GM23338 (cell line): ENCODE measurements around the gene NWD2. TPM values are rescaled to one million over a fixed set of nuclear protein-coding genes. Genes with fewer than 3 reads are reported as not detected.

ENCODE experiments used
- ATAC-seq: fragments of 200-7000 bp; cut with Tn5 transposase; 3 replicates; pipeline ENCODE4 v1.9.1; 2020
- DNase-seq: peaks from one replicate; pipeline ENCODE4 v3.0.0-alpha.2; 2015; ENCODE audit warnings: low spot score
- H2AFZ ChIP-seq: fragments of 200-600 bp; sonication (generic); 2 replicates; pipeline ENCODE4 v1.8.0; 2016; ENCODE audit warnings: antibody characterized with exemption, mild to moderate bottlenecking, moderate library complexity
- H3F3A ChIP-seq: fragments of 200-600 bp; sonication (generic); replicated peaks from 2 replicates; pipeline ENCODE4 v1.8.0; 2017; ENCODE audit warnings: antibody characterized with exemption, mixed run types, low read depth
- H3K27ac ChIP-seq: fragments of 200-600 bp; sonication (generic); 2 replicates; pipeline ENCODE4 v1.6.1; 2016; ENCODE audit warnings: low read depth
- H3K27me3 ChIP-seq: fragments of 200-600 bp; sonication (generic); 2 replicates; pipeline ENCODE4 v1.8.0; 2016; ENCODE audit warnings: mild to moderate bottlenecking, mixed run types, moderate library complexity; ENCODE audit not compliant: insufficient read depth
- H3K36me3 ChIP-seq: fragments of 200-600 bp; sonication (generic); 2 replicates; pipeline ENCODE4 v1.8.0; 2016; ENCODE audit warnings: mild to moderate bottlenecking; ENCODE audit not compliant: insufficient read depth
- H3K4me1 ChIP-seq: fragments of 200-600 bp; sonication (generic); 2 replicates; pipeline ENCODE4 v1.8.0; 2016; ENCODE audit warnings: mild to moderate bottlenecking, moderate library complexity; ENCODE audit not compliant: insufficient read depth
- H3K4me2 ChIP-seq: fragments of 200-600 bp; sonication (generic); 2 replicates; pipeline ENCODE4 v1.7.1; 2017; ENCODE audit warnings: mixed run types
- H3K4me3 ChIP-seq: fragments of 200-600 bp; sonication (generic); 2 replicates; pipeline ENCODE4 v1.6.1; 2016; ENCODE audit warnings: mixed run types
- H3K79me2 ChIP-seq: fragments of 200-600 bp; sonication (generic); replicated peaks from 2 replicates; pipeline ENCODE4 v1.8.0; 2017; ENCODE audit warnings: mild to moderate bottlenecking; ENCODE audit not compliant: insufficient read depth
- H3K9me2 ChIP-seq: fragments of 200-600 bp; sonication (generic); 2 replicates; pipeline ENCODE4 v1.8.0; 2017; ENCODE audit not compliant: insufficient read depth
- H4K20me1 ChIP-seq: fragments of 200-600 bp; sonication (generic); replicated peaks from 2 replicates; pipeline ENCODE4 v1.8.0; 2017; ENCODE audit warnings: mild to moderate bottlenecking; ENCODE audit not compliant: insufficient read depth
- H3K27ac Mint-ChIP-seq: 2 replicates; pipeline ENCODE4 v1.8.0; 2020; ENCODE audit warnings: inconsistent platforms, mild to moderate bottlenecking, moderate library complexity, mixed read lengths
- H3K27me3 Mint-ChIP-seq: 3 replicates; pipeline ENCODE4 v1.8.0; 2022; ENCODE audit warnings: low read depth, mild to moderate bottlenecking, moderate library complexity, mixed read lengths, inconsistent platforms; ENCODE audit not compliant: insufficient read depth, poor library complexity
- H3K36me3 Mint-ChIP-seq: 3 replicates; pipeline ENCODE4 v1.8.0; 2021; ENCODE audit warnings: low read depth, mild to moderate bottlenecking, inconsistent platforms, moderate library complexity, mixed read lengths
- H3K4me1 Mint-ChIP-seq: 3 replicates; pipeline ENCODE4 v1.8.0; 2020; ENCODE audit warnings: mild to moderate bottlenecking, inconsistent platforms, mixed read lengths
- H3K4me3 Mint-ChIP-seq: 3 replicates; pipeline ENCODE4 v1.8.0; 2021; ENCODE audit warnings: moderate library complexity, mild to moderate bottlenecking, inconsistent platforms, mixed read lengths
- H3K9me3 Mint-ChIP-seq: 3 replicates; pipeline ENCODE4 v1.8.0; 2020; ENCODE audit warnings: moderate library complexity, mild to moderate bottlenecking, inconsistent platforms, mixed read lengths
- EZH2 ChIP-seq: fragments of 200-600 bp; sonication (generic); IDR thresholded peaks from one replicate; pipeline ENCODE4 v1.8.0; 2017; ENCODE audit warnings: antibody characterized with exemption, mild to moderate bottlenecking, low read depth; ENCODE audit not compliant: unreplicated experiment
- EZH2phosphoT487 ChIP-seq: fragments of 200-600 bp; sonication (generic); IDR thresholded peaks from one replicate; pipeline ENCODE4 v1.8.1; 2018; ENCODE audit warnings: antibody characterized with exemption; ENCODE audit not compliant: unreplicated experiment
- JUNB ChIP-seq: IDR thresholded peaks from one replicate; pipeline ENCODE4 v1.6.1; 2016; ENCODE audit warnings: antibody characterized with exemption; ENCODE audit not compliant: unreplicated experiment
- POLR2AphosphoS5 ChIP-seq: IDR thresholded peaks from 2 replicates; pipeline ENCODE4 v1.6.1; 2016; ENCODE audit warnings: antibody characterized with exemption, low read depth
- STAT1 ChIP-seq: IDR thresholded peaks from one replicate; pipeline ENCODE4 v1.6.1; 2016; ENCODE audit warnings: antibody characterized with exemption; ENCODE audit not compliant: unreplicated experiment
- ZNF462 ChIP-seq: fragments of 250-450 bp; sonication (Bioruptor Pico); IDR thresholded peaks from 2 replicates; pipeline ENCODE4 v1.5.0; 2020; ENCODE audit warnings: mild to moderate bottlenecking, moderate library complexity
- polyA plus RNA-seq: library from polyadenylated mRNA; unstranded; fragments of >200 nt; fragmentation: Nextera tagmentation; extraction: Ambion mirVana; gene quantifications from 2 replicates; pipeline ENCODE4 v1.2.1, GENCODE V29; 2016
- total RNA-seq: library from RNA; depleted of rRNA; stranded (reverse); fragments of >200 nt; shearing (Covaris generic); gene quantifications from 2 replicates; pipeline ENCODE4 v1.2.3, GENCODE V29; 2014
- TF ChIP-seq, protein P1 (sequence below), 2 experiments: fragments of 200-600 bp in 1 of 2; sonication (generic) in 1 of 2; conservative IDR thresholded peaks; 2 replicates each; pipeline versions ENCODE4 v1.5.1 to v1.6.1; 2016 to 2017; ENCODE audit warnings: antibody characterized with exemption in 2 of 2, low read depth in 2 of 2, mild to moderate bottlenecking in 2 of 2, moderate library complexity in 1 of 2
- TF ChIP-seq, protein P2 (sequence below): IDR thresholded peaks from 2 replicates; pipeline ENCODE4 v1.6.1; 2016; ENCODE audit warnings: antibody characterized with exemption

Gene NWD2
- total and polyA plus RNA-seq, 2 experiments from 2014 or later, result 0.07 TPM; not detected in 1

DNA sequence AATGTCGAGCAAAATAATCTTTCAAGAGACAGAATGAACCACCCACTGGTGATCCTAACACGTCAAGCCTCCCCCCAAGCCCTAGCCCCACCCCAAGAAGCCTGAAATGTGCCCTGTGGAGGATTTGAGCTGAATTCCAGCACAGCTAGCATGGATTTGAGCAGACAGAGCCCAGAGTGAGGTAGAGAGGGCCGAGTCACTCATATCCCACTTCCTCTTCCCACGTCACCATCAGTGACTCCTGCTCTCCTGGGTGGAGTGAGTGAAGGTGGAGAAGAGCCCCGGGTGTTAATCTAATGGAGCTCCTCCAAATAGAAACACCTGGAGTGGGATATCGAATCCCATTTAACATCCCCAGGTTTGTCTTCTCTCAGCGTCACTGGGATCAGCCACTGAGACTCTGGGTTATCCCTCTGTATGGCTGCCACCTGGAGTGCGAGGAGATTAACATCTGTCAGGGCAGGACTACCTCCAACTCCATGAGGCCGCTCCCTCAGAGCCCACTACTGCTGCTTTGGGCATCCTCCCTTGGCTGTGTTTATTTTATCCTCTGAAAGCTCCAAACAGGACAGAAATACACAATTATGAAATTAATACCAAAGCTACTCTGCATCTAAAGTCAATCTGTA is 136.6 kb downstream of the NWD2 start:
- H3K36me3 ChIP-seq, result no peaks in the 10 kb centered on the region
- no peak overlapping the region for H3K27ac Mint-ChIP-seq
- H2AFZ ChIP-seq, result 0 out of 2 replicates have a peak overlapping the region, but pooled peaks have one; percentile 14
- H3K4me3 Mint-ChIP-seq, result no peak overlapping the region
- H3K4me3 ChIP-seq, result no peak overlapping the region
- peaks cover 6% of the 10 kb centered on the region; the same call in 1 of the 2 replicates for H3K4me1 ChIP-seq
- no peaks in the 10 kb centered on the region for H3K27me3 ChIP-seq
- peaks cover 2% of the 10 kb centered on the region for H3K27me3 Mint-ChIP-seq
- H3K36me3 Mint-ChIP-seq, result no peaks in the 10 kb centered on the region
- no peak overlapping the region for H3K27ac ChIP-seq
- no peaks in the 10 kb centered on the region for H3F3A ChIP-seq
- H3K9me3 Mint-ChIP-seq, result no peaks in the 10 kb centered on the region
- ATAC-seq, result peak; percentile 93
- TF ChIP-seq, protein P1, sequence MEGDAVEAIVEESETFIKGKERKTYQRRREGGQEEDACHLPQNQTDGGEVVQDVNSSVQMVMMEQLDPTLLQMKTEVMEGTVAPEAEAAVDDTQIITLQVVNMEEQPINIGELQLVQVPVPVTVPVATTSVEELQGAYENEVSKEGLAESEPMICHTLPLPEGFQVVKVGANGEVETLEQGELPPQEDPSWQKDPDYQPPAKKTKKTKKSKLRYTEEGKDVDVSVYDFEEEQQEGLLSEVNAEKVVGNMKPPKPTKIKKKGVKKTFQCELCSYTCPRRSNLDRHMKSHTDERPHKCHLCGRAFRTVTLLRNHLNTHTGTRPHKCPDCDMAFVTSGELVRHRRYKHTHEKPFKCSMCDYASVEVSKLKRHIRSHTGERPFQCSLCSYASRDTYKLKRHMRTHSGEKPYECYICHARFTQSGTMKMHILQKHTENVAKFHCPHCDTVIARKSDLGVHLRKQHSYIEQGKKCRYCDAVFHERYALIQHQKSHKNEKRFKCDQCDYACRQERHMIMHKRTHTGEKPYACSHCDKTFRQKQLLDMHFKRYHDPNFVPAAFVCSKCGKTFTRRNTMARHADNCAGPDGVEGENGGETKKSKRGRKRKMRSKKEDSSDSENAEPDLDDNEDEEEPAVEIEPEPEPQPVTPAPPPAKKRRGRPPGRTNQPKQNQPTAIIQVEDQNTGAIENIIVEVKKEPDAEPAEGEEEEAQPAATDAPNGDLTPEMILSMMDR (conservative IDR thresholded peaks at IDR 0.05; ENCODE audit: low read depth in 2 of 2), result peak in 1 of 2 experiments; percentile 32; a peak in 2 of 4 replicates
- TF ChIP-seq EZH2phosphoT487, result no peak
- TF ChIP-seq, protein P2, sequence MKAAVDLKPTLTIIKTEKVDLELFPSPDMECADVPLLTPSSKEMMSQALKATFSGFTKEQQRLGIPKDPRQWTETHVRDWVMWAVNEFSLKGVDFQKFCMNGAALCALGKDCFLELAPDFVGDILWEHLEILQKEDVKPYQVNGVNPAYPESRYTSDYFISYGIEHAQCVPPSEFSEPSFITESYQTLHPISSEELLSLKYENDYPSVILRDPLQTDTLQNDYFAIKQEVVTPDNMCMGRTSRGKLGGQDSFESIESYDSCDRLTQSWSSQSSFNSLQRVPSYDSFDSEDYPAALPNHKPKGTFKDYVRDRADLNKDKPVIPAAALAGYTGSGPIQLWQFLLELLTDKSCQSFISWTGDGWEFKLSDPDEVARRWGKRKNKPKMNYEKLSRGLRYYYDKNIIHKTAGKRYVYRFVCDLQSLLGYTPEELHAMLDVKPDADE, result no peak
- TF ChIP-seq EZH2, result no peak
- TF ChIP-seq JUNB, result no peak
- no peak for TF ChIP-seq ZNF462 (CRISPR knock-in tag)
- no peak for TF ChIP-seq POLR2AphosphoS5
- no peak for TF ChIP-seq STAT1
- H3K4me2 ChIP-seq, result no peak overlapping the region
- H3K79me2 ChIP-seq, result no peaks in the 10 kb centered on the region
- H3K4me1 Mint-ChIP-seq, result peaks cover 5% of the 10 kb centered on the region; the same call in 2 of the 3 replicates
- H3K9me2 ChIP-seq, result no peaks in the 10 kb centered on the region
- peak; percentile 23 for DNase-seq
- no peaks in the 10 kb centered on the region for H4K20me1 ChIP-seq
